OCI-LY7 (cell line): ENCODE measurements around the gene SAPCD1. TPM values are rescaled to one million over a fixed set of nuclear protein-coding genes. Genes with fewer than 3 reads are reported as not detected.

Experiments used
- BruUV-seq: library from RNA; stranded (reverse); fragments of 400-500 nt; replicated peaks from 2 replicates; lab custom pipeline; 2021; lab: Mats Ljungman, UMichigan
- CTCF ChIA-PET: fragments of 300-600 bp; sonication (Branson Sonifier 250); formaldehyde crosslinking; loops from one replicate; lab custom pipeline; 2022; ENCODE audit warnings: antibody characterized with exemption; ENCODE audit not compliant: unreplicated experiment; lab: Charles Lee
- POLR2A ChIA-PET: fragments of 300-600 bp; sonication (Branson Sonifier 250); formaldehyde crosslinking; loops from one replicate; lab custom pipeline; 2022; ENCODE audit warnings: antibody characterized with exemption; lab: Charles Lee
- DNase-seq: peaks from one replicate; pipeline ENCODE4 v3.0.0-alpha.2; 2015; ENCODE audit warnings: low spot score
- H2AFZ ChIP-seq: fragments of 200-600 bp; sonication (generic), shearing (Covaris generic); 2 replicates; pipeline ENCODE4 v1.6.1; 2014; ENCODE audit warnings: mild to moderate bottlenecking, antibody characterized with exemption, low read length, moderate library complexity
- H3K27ac ChIP-seq: fragments of 200-600 bp; sonication (generic); 2 replicates; pipeline ENCODE4 v1.5.1; 2014; ENCODE audit warnings: mixed run types, low read depth, mild to moderate bottlenecking, moderate library complexity, low read length, inconsistent platforms; ENCODE audit not compliant: poor library complexity, severe bottlenecking
- H3K36me3 ChIP-seq: fragments of 200-600 bp; sonication (generic); 2 replicates; pipeline ENCODE4 v1.6.1; 2014; ENCODE audit warnings: mild to moderate bottlenecking, antibody characterized with exemption, low read length, moderate library complexity, mixed read lengths; ENCODE audit not compliant: insufficient read depth
- H3K4me1 ChIP-seq: fragments of 200-600 bp; sonication (generic); 2 replicates; pipeline ENCODE4 v1.5.1; 2014; ENCODE audit warnings: mild to moderate bottlenecking, low read length; ENCODE audit not compliant: insufficient read depth, poor library complexity, severe bottlenecking
- H3K4me2 ChIP-seq: fragments of 200-600 bp; sonication (generic); 2 replicates; pipeline ENCODE4 v1.6.1; 2014; ENCODE audit warnings: mild to moderate bottlenecking, low read length
- H3K4me3 ChIP-seq: fragments of 200-600 bp; sonication (generic); 2 replicates; pipeline ENCODE4 v1.5.1; 2014; ENCODE audit warnings: mild to moderate bottlenecking, low read depth, low read length; ENCODE audit not compliant: poor library complexity, severe bottlenecking
- H3K79me2 ChIP-seq: fragments of 200-600 bp; sonication (generic); 2 replicates; pipeline ENCODE4 v1.6.1; 2016; ENCODE audit warnings: low read depth, mild to moderate bottlenecking, low read length, moderate library complexity, mixed read lengths; ENCODE audit not compliant: insufficient read depth
- H3K9me2 ChIP-seq: fragments of 200-600 bp; sonication (generic); 2 replicates; pipeline ENCODE4 v1.6.1; 2016; ENCODE audit warnings: mild to moderate bottlenecking, low read length, mixed read lengths; ENCODE audit not compliant: insufficient read depth
- H3K9me3 ChIP-seq: fragments of 200-600 bp; sonication (generic); 2 replicates; pipeline ENCODE4 v1.6.1; 2014; ENCODE audit warnings: mild to moderate bottlenecking, mixed run types, low read length, mixed read lengths
- H4K20me1 ChIP-seq: fragments of 200-600 bp; sonication (generic); 2 replicates; pipeline ENCODE4 v1.6.1; 2014; ENCODE audit warnings: mild to moderate bottlenecking, antibody characterized with exemption, low read length, moderate library complexity, mixed read lengths; ENCODE audit not compliant: insufficient read depth
- CTCF ChIP-seq: fragments of 200-600 bp; sonication (generic); conservative IDR thresholded peaks from 2 replicates; pipeline ENCODE4 v1.5.1; 2014; ENCODE audit warnings: mild to moderate bottlenecking, antibody characterized with exemption, low read length, moderate library complexity, mixed read lengths
- EZH2phosphoT487 ChIP-seq: fragments of 200-600 bp; sonication (generic); IDR thresholded peaks from 2 replicates; pipeline ENCODE4 v1.6.1; 2018; ENCODE audit warnings: low read depth, borderline replicate concordance, mild to moderate bottlenecking, mixed run types, antibody characterized with exemption, low read length, moderate library complexity, mixed read lengths
- intact Hi-C: fragments of 100-400 bp; cut with micrococcal nuclease; formaldehyde crosslinking; loops from one replicate; pipeline ENCODE4 v1.10.0; 2022; ENCODE audit not compliant: unreplicated experiment
- total RNA-seq, 2 experiments: library from RNA; depleted of rRNA in 1 of 2; stranded (reverse); fragments of >200 nt in 1 of 2; shearing (Covaris generic) in 1 of 2; gene quantifications; 2 replicates each; pipeline ENCODE4 v1.2.3, GENCODE V29; 2014 to 2022

SAPCD1 gene
- total RNA-seq, 2 experiments from 2014 or later = 31.3 to 53.5 TPM

- Histone ChIP-seq H3K4me1 (no peaks in the 10 kb centered on the region), H3K4me3 (no peak overlapping the region), H3K36me3 (peaks cover 26% of the 10 kb centered on the region), H3K9me3 (no peaks in the 10 kb centered on the region), H4K20me1 (no peaks in the 10 kb centered on the region; the same call in 1 of the 2 replicates), H3K27ac (no peak overlapping the region), H3K79me2 (no peaks in the 10 kb centered on the region), H3K4me2 (no peak overlapping the region), H3K9me2 (no peaks in the 10 kb centered on the region), H2AFZ (no peak overlapping the region)
- DNase-seq = no peak
- BruUV-seq = no TSS peak
- POLR2A ChIA-PET = interaction anchor here (0.6 to 0.8 kb wide), 2 partner anchors 36 to 93 kb away, joined by 3 read pairs; no protein-coding TSS in a partner anchor
- no peak for TF ChIP-seq EZH2phosphoT487
- TF ChIP-seq CTCF = no peak
- intact Hi-C loops = no loop called here
- CTCF ChIA-PET = no interaction called here
These were observed 12.7 kb downstream of the SAPCD1 start for GRCh38 chr6:31775184-31775583.

GRCh38 chr6:31775633-31776484, 13.4 kb downstream of the SAPCD1 start:
- no TSS peak for BruUV-seq
- ChIA-PET CTCF (no interaction called here), POLR2A (no interaction called here)
- Histone ChIP-seq H3K9me3 (no peaks in the 10 kb centered on the region), H3K4me2 (no peak overlapping the region), H3K4me1 (no peaks in the 10 kb centered on the region), H3K36me3 (peaks cover 33% of the 10 kb centered on the region), H3K4me3 (no peak overlapping the region), H2AFZ (no peak overlapping the region), H3K9me2 (no peaks in the 10 kb centered on the region), H4K20me1 (no peaks in the 10 kb centered on the region; the same call in 1 of the 2 replicates), H3K79me2 (no peaks in the 10 kb centered on the region), H3K27ac (no peak overlapping the region)
- DNase-seq = no peak
- TF ChIP-seq EZH2phosphoT487 (no peak), CTCF (no peak)
- intact Hi-C loops = no loop called here

GRCh38 chr6:31776485-31776988, 14.1 kb downstream of the SAPCD1 start:
- ChIA-PET CTCF (no interaction called here), POLR2A (no interaction called here)
- Histone ChIP-seq H3K9me3 (no peaks in the 10 kb centered on the region), H3K4me3 (no peak overlapping the region), H4K20me1 (no peaks in the 10 kb centered on the region; the same call in 1 of the 2 replicates), H3K27ac (no peak overlapping the region), H3K79me2 (no peaks in the 10 kb centered on the region), H3K4me2 (no peak overlapping the region), H3K36me3 (peaks cover 40% of the 10 kb centered on the region), H3K9me2 (no peaks in the 10 kb centered on the region), H2AFZ (no peak overlapping the region), H3K4me1 (no peaks in the 10 kb centered on the region)
- intact Hi-C loops = no loop called here
- DNase-seq = no peak
- TF ChIP-seq EZH2phosphoT487 = no peak
- no peak for TF ChIP-seq CTCF
- no TSS peak for BruUV-seq
